Measurements from ENCODE around the gene PLXNB2.

The PLXNB2 gene

GRCh38 chr22:50329236-50329635, 21.8 kb upstream of the PLXNB2 start:
- DNase-seq (ENCODE audit: low spot score) (no peak), ATAC-seq (ENCODE audit: low read depth) (no peak)
- Histone ChIP-seq H3K27me3 (ENCODE audit: insufficient read depth, poor library complexity, severe bottlenecking) (no peaks in the 10 kb centered on the region), H3K36me3 (ENCODE audit: low read depth) (no peaks in the 10 kb centered on the region), H3K4me3 (ENCODE audit: severe bottlenecking) (no peak overlapping the region), H3K4me1 (ENCODE audit: insufficient read depth, poor library complexity, severe bottlenecking) (peaks cover 17% of the 10 kb centered on the region), H3K9me3 (ENCODE audit: severe bottlenecking) (no peaks in the 10 kb centered on the region), H3K27ac (ENCODE audit: poor library complexity, severe bottlenecking) (no peak overlapping the region)
- TF ChIP-seq CTCF (IDR thresholded peaks at IDR 0.05; ENCODE audit: poor library complexity, severe bottlenecking): no peak

- Histone ChIP-seq H3K4me1 (ENCODE audit: insufficient read depth, poor library complexity, severe bottlenecking) (peaks cover 17% of the 10 kb centered on the region), H3K9me3 (ENCODE audit: severe bottlenecking) (no peaks in the 10 kb centered on the region), H3K36me3 (ENCODE audit: low read depth) (no peaks in the 10 kb centered on the region), H3K27me3 (ENCODE audit: insufficient read depth, poor library complexity, severe bottlenecking) (no peaks in the 10 kb centered on the region), H3K4me3 (ENCODE audit: severe bottlenecking) (peak overlapping the region; percentile 98), H3K27ac (ENCODE audit: poor library complexity, severe bottlenecking) (peak overlapping the region; percentile 61)
- DNase-seq (ENCODE audit: low spot score) (no peak), ATAC-seq (ENCODE audit: low read depth) (no peak)
- TF ChIP-seq CTCF (IDR thresholded peaks at IDR 0.05; ENCODE audit: poor library complexity, severe bottlenecking): no peak
Measured at GRCh38 chr22:50327711-50328019, 20.2 kb upstream of the PLXNB2 start.

GRCh38 chr22:50326956-50327710, 19.7 kb upstream of the PLXNB2 start, which contains the start of gene DENND6B:
Gene DENND6B, minus strand, starts transcription at chr22:50327012. Its CDS starts 24 bp downstream, at chr22:50326988.
- DNase-seq (ENCODE audit: low spot score) (peak; percentile 60), ATAC-seq (ENCODE audit: low read depth) (peak; percentile 84)
- Histone ChIP-seq H3K9me3 (ENCODE audit: severe bottlenecking) (no peaks in the 10 kb centered on the region), H3K4me3 (ENCODE audit: severe bottlenecking) (peak within 1 kb of the TSS; percentile 98), H3K36me3 (ENCODE audit: low read depth) (no peaks in the 10 kb centered on the region), H3K27me3 (ENCODE audit: insufficient read depth, poor library complexity, severe bottlenecking) (no peaks in the 10 kb centered on the region), H3K27ac (ENCODE audit: poor library complexity, severe bottlenecking) (peak within 1 kb of the TSS; percentile 61), H3K4me1 (ENCODE audit: insufficient read depth, poor library complexity, severe bottlenecking) (peaks cover 17% of the 10 kb centered on the region)
- TF ChIP-seq CTCF (IDR thresholded peaks at IDR 0.05; ENCODE audit: poor library complexity, severe bottlenecking): peak; percentile 96

GRCh38 chr22:50326225-50326955, 18.9 kb upstream of the PLXNB2 start:
- H3K36me3 ChIP-seq (ENCODE audit: low read depth): no peaks in the 10 kb centered on the region
- peak overlapping the region; percentile 61 for H3K27ac ChIP-seq (ENCODE audit: poor library complexity, severe bottlenecking)
- H3K27me3 ChIP-seq (ENCODE audit: insufficient read depth, poor library complexity, severe bottlenecking): no peaks in the 10 kb centered on the region
- peak overlapping the region; percentile 98 for H3K4me3 ChIP-seq (ENCODE audit: severe bottlenecking)
- no peak for TF ChIP-seq CTCF (IDR thresholded peaks at IDR 0.05; ENCODE audit: poor library complexity, severe bottlenecking)
- DNase-seq (ENCODE audit: low spot score) (no peak), ATAC-seq (ENCODE audit: low read depth) (peak; percentile 17)
- peaks cover 17% of the 10 kb centered on the region for H3K4me1 ChIP-seq (ENCODE audit: insufficient read depth, poor library complexity, severe bottlenecking)
- no peaks in the 10 kb centered on the region for H3K9me3 ChIP-seq (ENCODE audit: severe bottlenecking)
